DND-41 (cell line): Measurements from ENCODE around the gene FGF12.

ENCODE experiments used
- ATAC-seq: fragments of 200-7000 bp; cut with Tn5 transposase; 3 replicates; pipeline ENCODE4 v1.9.1; 2021; ENCODE audit warnings: low read depth; ENCODE audit not compliant: insufficient read depth
- DNase-seq: peaks from one replicate; pipeline ENCODE4 v3.0.0-alpha.2; 2020
- H2AFZ ChIP-seq: 2 replicates; pipeline ENCODE4 v1.6.0; 2012; ENCODE audit warnings: low read depth, low read length
- H3K27ac ChIP-seq: 2 replicates; pipeline ENCODE4 v1.5.1; 2012; ENCODE audit warnings: low read length, inconsistent platforms
- H3K27me3 ChIP-seq: fragments of 200-600 bp; sonication (generic); 2 replicates; pipeline ENCODE4 v1.6.0; 2012; ENCODE audit warnings: low read length, mild to moderate bottlenecking, inconsistent platforms; ENCODE audit not compliant: insufficient read depth, poor library complexity
- H3K36me3 ChIP-seq: 2 replicates; pipeline ENCODE4 v1.5.1; 2012; ENCODE audit warnings: low read length, inconsistent platforms; ENCODE audit not compliant: insufficient read depth
- H3K4me1 ChIP-seq: 2 replicates; pipeline ENCODE4 v1.5.1; 2012; ENCODE audit warnings: mild to moderate bottlenecking, low read length; ENCODE audit not compliant: insufficient read depth
- H3K4me2 ChIP-seq: 2 replicates; pipeline ENCODE4 v1.6.0; 2012; ENCODE audit warnings: mild to moderate bottlenecking, moderate library complexity, low read length, inconsistent platforms; ENCODE audit not compliant: insufficient read depth
- H3K4me3 ChIP-seq, 2 experiments: fragments of 200-600 bp in 1 of 2; shearing (Covaris generic) in 1 of 2; 2 replicates each; pipeline ENCODE4 v1.5.1; 2012 to 2016; ENCODE audit warnings: inconsistent platforms in 2 of 2, low read length in 2 of 2, mild to moderate bottlenecking in 2 of 2, low read depth in 1 of 2, moderate library complexity in 1 of 2
- H3K79me2 ChIP-seq: 2 replicates; pipeline ENCODE4 v1.6.0; 2012; ENCODE audit warnings: low read length, inconsistent platforms; ENCODE audit not compliant: insufficient read depth
- H3K9ac ChIP-seq: 2 replicates; pipeline ENCODE4 v1.6.0; 2012; ENCODE audit warnings: low read depth, mild to moderate bottlenecking, inconsistent platforms, low read length, moderate library complexity
- H3K9me3 ChIP-seq: 2 replicates; pipeline ENCODE4 v1.5.1; 2012; ENCODE audit warnings: low read length, moderate library complexity, mild to moderate bottlenecking, inconsistent platforms; ENCODE audit not compliant: insufficient read depth, severe bottlenecking
- H4K20me1 ChIP-seq: 2 replicates; pipeline ENCODE4 v1.6.0; 2012; ENCODE audit warnings: low read length; ENCODE audit not compliant: insufficient read depth
- EZH2 ChIP-seq: IDR thresholded peaks from 3 replicates; pipeline ENCODE4 v1.6.1; 2012; ENCODE audit warnings: borderline replicate concordance, low read depth, mild to moderate bottlenecking, moderate library complexity, low read length, inconsistent platforms; ENCODE audit not compliant: severe bottlenecking
- TF ChIP-seq, protein P1 (sequence below): IDR thresholded peaks from 2 replicates; pipeline ENCODE4 v1.5.1; 2012; ENCODE audit warnings: borderline replicate concordance, low read length, moderate library complexity, mild to moderate bottlenecking; ENCODE audit not compliant: poor library complexity, severe bottlenecking; ENCODE audit errors: extremely low read depth

Gene FGF12

DNA sequence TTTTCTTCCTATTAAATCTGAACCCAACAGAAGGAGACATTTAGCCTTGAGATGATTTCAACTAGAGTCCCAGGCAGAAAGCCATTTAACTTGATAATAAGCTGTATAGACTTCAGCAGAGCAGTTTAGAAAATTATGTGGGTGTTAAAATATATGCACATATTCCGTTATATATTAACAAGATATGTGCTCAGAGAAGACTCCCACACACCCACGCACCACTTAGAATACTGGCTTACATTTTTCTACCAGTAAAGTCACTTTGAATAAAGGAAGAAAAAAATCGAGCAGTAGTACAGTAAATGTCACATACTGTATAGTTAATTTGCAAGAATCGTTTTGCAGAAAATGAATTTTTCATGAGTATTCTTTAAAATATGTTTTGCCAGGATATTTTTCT lies 599.3 kb downstream of the FGF12 start:
- no peak overlapping the region for H2AFZ ChIP-seq
- no peaks in the 10 kb centered on the region for H3K79me2 ChIP-seq
- H3K27me3 ChIP-seq = no peaks in the 10 kb centered on the region
- TF ChIP-seq, protein P1, sequence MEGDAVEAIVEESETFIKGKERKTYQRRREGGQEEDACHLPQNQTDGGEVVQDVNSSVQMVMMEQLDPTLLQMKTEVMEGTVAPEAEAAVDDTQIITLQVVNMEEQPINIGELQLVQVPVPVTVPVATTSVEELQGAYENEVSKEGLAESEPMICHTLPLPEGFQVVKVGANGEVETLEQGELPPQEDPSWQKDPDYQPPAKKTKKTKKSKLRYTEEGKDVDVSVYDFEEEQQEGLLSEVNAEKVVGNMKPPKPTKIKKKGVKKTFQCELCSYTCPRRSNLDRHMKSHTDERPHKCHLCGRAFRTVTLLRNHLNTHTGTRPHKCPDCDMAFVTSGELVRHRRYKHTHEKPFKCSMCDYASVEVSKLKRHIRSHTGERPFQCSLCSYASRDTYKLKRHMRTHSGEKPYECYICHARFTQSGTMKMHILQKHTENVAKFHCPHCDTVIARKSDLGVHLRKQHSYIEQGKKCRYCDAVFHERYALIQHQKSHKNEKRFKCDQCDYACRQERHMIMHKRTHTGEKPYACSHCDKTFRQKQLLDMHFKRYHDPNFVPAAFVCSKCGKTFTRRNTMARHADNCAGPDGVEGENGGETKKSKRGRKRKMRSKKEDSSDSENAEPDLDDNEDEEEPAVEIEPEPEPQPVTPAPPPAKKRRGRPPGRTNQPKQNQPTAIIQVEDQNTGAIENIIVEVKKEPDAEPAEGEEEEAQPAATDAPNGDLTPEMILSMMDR = no peak
- TF ChIP-seq EZH2 = no peak
- no peak overlapping the region for H3K27ac ChIP-seq
- no peaks in the 10 kb centered on the region for H3K9me3 ChIP-seq
- H3K9ac ChIP-seq = no peak overlapping the region
- H4K20me1 ChIP-seq = no peaks in the 10 kb centered on the region
- H3K4me3 ChIP-seq = no peak overlapping the region
- H3K4me2 ChIP-seq = no peak overlapping the region
- ATAC-seq (no peak), DNase-seq (no peak)
- no peaks in the 10 kb centered on the region for H3K36me3 ChIP-seq
- no peaks in the 10 kb centered on the region for H3K4me1 ChIP-seq

GRCh38 chr3:192122832-192123594 lies 604.3 kb downstream of the FGF12 start:
- no peak overlapping the region for H3K27ac ChIP-seq
- H3K4me2 ChIP-seq = no peak overlapping the region
- no peak overlapping the region for H2AFZ ChIP-seq
- H3K27me3 ChIP-seq = no peaks in the 10 kb centered on the region
- H3K9ac ChIP-seq = no peak overlapping the region
- H3K9me3 ChIP-seq = no peaks in the 10 kb centered on the region
- H3K36me3 ChIP-seq = no peaks in the 10 kb centered on the region
- TF ChIP-seq, protein P1 = no peak
- TF ChIP-seq EZH2 = no peak
- H4K20me1 ChIP-seq = no peaks in the 10 kb centered on the region
- no peaks in the 10 kb centered on the region for H3K79me2 ChIP-seq
- no peak for ATAC-seq
- no peaks in the 10 kb centered on the region for H3K4me1 ChIP-seq
- H3K4me3 ChIP-seq = no peak overlapping the region
- DNase-seq = no peak

DNA sequence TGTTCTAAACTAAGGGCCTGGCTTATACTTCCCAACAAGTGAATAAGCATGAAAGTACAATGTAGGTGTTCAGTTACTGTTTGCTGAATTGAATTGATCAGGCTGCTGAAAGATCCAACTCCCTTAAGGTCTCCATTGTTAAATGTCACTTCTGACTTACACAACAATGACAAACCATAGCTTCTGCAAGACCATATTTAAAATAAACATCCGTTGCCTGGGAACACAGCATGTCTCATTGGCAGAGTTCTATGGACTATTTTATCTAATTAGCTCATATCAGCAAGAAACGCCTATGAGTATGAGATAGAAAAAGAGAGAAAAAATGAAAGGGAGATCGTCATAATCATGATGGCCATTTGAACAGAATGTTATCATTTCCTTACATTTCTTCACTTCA lies 605.4 kb downstream of the FGF12 start:
- ATAC-seq = no peak
- Histone ChIP-seq H3K27me3 (no peaks in the 10 kb centered on the region), H3K27ac (no peak overlapping the region), H3K9ac (no peak overlapping the region), H3K36me3 (no peaks in the 10 kb centered on the region), H2AFZ (no peak overlapping the region), H3K4me3 (no peak overlapping the region), H4K20me1 (no peaks in the 10 kb centered on the region), H3K79me2 (no peaks in the 10 kb centered on the region), H3K9me3 (no peaks in the 10 kb centered on the region), H3K4me2 (no peak overlapping the region), H3K4me1 (no peaks in the 10 kb centered on the region)
- TF ChIP-seq EZH2 = no peak
- TF ChIP-seq, protein P1 = no peak
- no peak for DNase-seq
